HCT116 (cell line): Measurements from ENCODE around the gene TIAM2. TPM values are rescaled to one million over a fixed set of nuclear protein-coding genes. Genes with fewer than 3 reads are reported as not detected.

Source experiments
- ATAC-seq: fragments of 200-7000 bp; cut with Tn5 transposase; 2 replicates; pipeline ENCODE4 v1.9.1; 2020; ENCODE audit warnings: mild to moderate bottlenecking, moderate library complexity
- BruUV-seq: library from RNA; stranded (reverse); fragments of 400-500 nt; replicated peaks from 2 replicates; lab custom pipeline; 2021; lab: Mats Ljungman, UMichigan
- CTCF ChIA-PET: fragments of 300-600 bp; sonication (Branson Sonifier 250); formaldehyde crosslinking; loops from one replicate; lab custom pipeline; 2021; ENCODE audit warnings: antibody characterized with exemption; lab: Charles Lee
- POLR2A ChIA-PET: fragments of 300-600, 350-600 bp; sonication (Branson Sonifier 250); formaldehyde crosslinking; loops from one replicate; lab custom pipeline; 2021; ENCODE audit warnings: antibody characterized with exemption; lab: Charles Lee
- RAD21 ChIA-PET, 2 experiments: fragments of 300-600 bp; sonication (Branson Sonifier 250); formaldehyde crosslinking; loops; one replicate each; lab custom pipeline; 2023; ENCODE audit warnings: low total read pairs in 2 of 2; ENCODE audit not compliant: uncharacterized antibody in 2 of 2, unreplicated experiment in 2 of 2, low non-redundant PET in 1 of 2; lab: Charles Lee
- DNase-seq: peaks from one replicate; pipeline ENCODE4 v3.0.0-alpha.2; 2010; ENCODE audit warnings: low read depth, low spot score
- H2AFZ ChIP-seq: fragments of 200-600 bp; shearing (Covaris generic), sonication (generic); 2 replicates; pipeline ENCODE4 v1.6.1; 2017; ENCODE audit warnings: low read depth, mixed run types, mixed read lengths, antibody characterized with exemption, low read length; ENCODE audit not compliant: poor library complexity, severe bottlenecking
- H3K27ac ChIP-seq: 2 replicates; pipeline ENCODE4 v1.5.1; 2012; ENCODE audit warnings: low read depth, low read length
- H3K27me3 ChIP-seq: fragments of 200-600 bp; sonication (generic); 2 replicates; pipeline ENCODE4 v1.6.1; 2016; ENCODE audit warnings: mixed run types, low read length, mixed read lengths; ENCODE audit not compliant: insufficient read depth
- H3K36me3 ChIP-seq, 2 experiments: fragments of 200-500 bp in 1 of 2; fragments of 200-600 bp in 1 of 2; sonication (Bioruptor generic) in 1 of 2; sonication (generic) in 1 of 2; 2 replicates each; pipeline versions ENCODE4 v1.5.1 to v1.6.1; 2014 to 2016; ENCODE audit warnings: low read length in 2 of 2, inconsistent platforms in 1 of 2, mixed read lengths in 1 of 2, mixed run types in 1 of 2; ENCODE audit not compliant: insufficient read depth in 2 of 2, control insufficient read depth in 1 of 2
- H3K4me1 ChIP-seq, 2 experiments: fragments of 200-600 bp in 1 of 2; sonication (generic) in 1 of 2; 2 replicates each; pipeline versions ENCODE4 v1.5.1 to v1.6.1; 2012 to 2017; ENCODE audit warnings: low read length in 2 of 2, inconsistent platforms in 1 of 2, mild to moderate bottlenecking in 1 of 2, mixed read lengths in 1 of 2, mixed run types in 1 of 2, moderate library complexity in 1 of 2; ENCODE audit not compliant: insufficient read depth in 2 of 2, control insufficient read depth in 1 of 2
- H3K4me2 ChIP-seq: fragments of 200-600 bp; sonication (generic); 2 replicates; pipeline ENCODE4 v1.6.1; 2017; ENCODE audit warnings: mixed run types, low read length, mixed read lengths
- H3K4me3 ChIP-seq, 2 experiments: fragments of 200-600 bp in 1 of 2; sonication (generic) in 1 of 2; replicated peaks in 1 of 2; 2 replicates each; pipeline ENCODE4 v1.5.1; 2011 to 2016; ENCODE audit warnings: low read length in 2 of 2, control low read depth in 1 of 2, low read depth in 1 of 2, mild to moderate bottlenecking in 1 of 2, mixed read lengths in 1 of 2, mixed run types in 1 of 2
- H3K79me2 ChIP-seq: fragments of 200-600 bp; sonication (generic); 2 replicates; pipeline ENCODE4 v1.6.1; 2017; ENCODE audit warnings: mild to moderate bottlenecking, mixed run types, low read length, moderate library complexity, mixed read lengths; ENCODE audit not compliant: insufficient read depth
- H3K9ac ChIP-seq: fragments of 200-600 bp; sonication (generic); 2 replicates; pipeline ENCODE4 v1.6.1; 2016; ENCODE audit warnings: low read length, mixed read lengths
- H3K9me2 ChIP-seq: fragments of 200-600 bp; sonication (generic), shearing (Covaris generic); 2 replicates; pipeline ENCODE4 v1.6.1; 2017; ENCODE audit warnings: mixed run types, mild to moderate bottlenecking, moderate library complexity; ENCODE audit not compliant: insufficient read depth
- H3K9me3 ChIP-seq, 2 experiments: fragments of 200-500 bp in 1 of 2; fragments of 200-600 bp in 1 of 2; sonication (Bioruptor generic) in 1 of 2; sonication (generic) in 1 of 2; 2 replicates each; pipeline ENCODE4 v1.6.1; 2014 to 2017; ENCODE audit warnings: low read length in 2 of 2, mixed read lengths in 2 of 2, inconsistent platforms in 1 of 2, low read depth in 1 of 2, mild to moderate bottlenecking in 1 of 2, mixed run types in 1 of 2, moderate library complexity in 1 of 2; ENCODE audit not compliant: control insufficient read depth in 1 of 2, insufficient read depth in 1 of 2
- H4K20me1 ChIP-seq: fragments of 200-600 bp; sonication (generic), shearing (Covaris generic); 2 replicates; pipeline ENCODE4 v1.6.1; 2017; ENCODE audit warnings: mixed run types, mild to moderate bottlenecking, moderate library complexity; ENCODE audit not compliant: insufficient read depth
- CEBPB ChIP-seq: IDR thresholded peaks from 2 replicates; pipeline ENCODE4 v1.6.1; 2012; ENCODE audit warnings: low read depth
- EZH2 ChIP-seq: fragments of 200-600 bp; sonication (generic); IDR thresholded peaks from 2 replicates; pipeline ENCODE4 v1.6.1; 2017; ENCODE audit warnings: antibody characterized with exemption, mixed run types
- POLR2A ChIP-seq: IDR thresholded peaks from 2 replicates; pipeline ENCODE4 v1.7.0; 2011; ENCODE audit warnings: borderline replicate concordance; ENCODE audit not compliant: insufficient read depth, insufficient read length; ENCODE audit errors: extremely low read depth
- SIN3A ChIP-seq: IDR thresholded peaks from 2 replicates; pipeline ENCODE4 v1.6.1; 2012; ENCODE audit warnings: low read depth
- TCF7L2 ChIP-seq: IDR thresholded peaks from 2 replicates; pipeline ENCODE4 v1.7.0; 2011; ENCODE audit warnings: borderline replicate concordance, inconsistent platforms; ENCODE audit not compliant: insufficient read depth, insufficient read length; ENCODE audit errors: extremely low read depth
- intact Hi-C: fragments of 100-400 bp; cut with micrococcal nuclease; formaldehyde crosslinking; loops from 2 replicates; pipeline ENCODE4 v1.10.0; 2022
- total RNA-seq: library from RNA; stranded (reverse); gene quantifications from one replicate; pipeline ENCODE4 v1.2.1, GENCODE V29; 2021; ENCODE audit not compliant: unreplicated experiment
- TF ChIP-seq, protein P1 (sequence below), 3 experiments: fragments of 200-600 bp in 1 of 3; sonication (generic) in 1 of 3; IDR thresholded peaks in 2 of 3; conservative IDR thresholded peaks in 1 of 3; 2 replicates each; pipeline ENCODE4 v1.5.1; 2012 to 2017; ENCODE audit warnings: low read depth in 2 of 3, low read length in 2 of 3, antibody characterized with exemption in 1 of 3, borderline replicate concordance in 1 of 3, control low read depth in 1 of 3, mild to moderate bottlenecking in 1 of 3, mixed read lengths in 1 of 3, mixed run types in 1 of 3, moderate library complexity in 1 of 3; ENCODE audit not compliant: insufficient read depth in 1 of 3
- TF ChIP-seq, protein P2 (sequence below): IDR thresholded peaks from 2 replicates; pipeline ENCODE4 v1.6.1; 2012

Gene TIAM2
- total RNA-seq, 1 experiment from 2014 or later: 9.4 TPM

DNA sequence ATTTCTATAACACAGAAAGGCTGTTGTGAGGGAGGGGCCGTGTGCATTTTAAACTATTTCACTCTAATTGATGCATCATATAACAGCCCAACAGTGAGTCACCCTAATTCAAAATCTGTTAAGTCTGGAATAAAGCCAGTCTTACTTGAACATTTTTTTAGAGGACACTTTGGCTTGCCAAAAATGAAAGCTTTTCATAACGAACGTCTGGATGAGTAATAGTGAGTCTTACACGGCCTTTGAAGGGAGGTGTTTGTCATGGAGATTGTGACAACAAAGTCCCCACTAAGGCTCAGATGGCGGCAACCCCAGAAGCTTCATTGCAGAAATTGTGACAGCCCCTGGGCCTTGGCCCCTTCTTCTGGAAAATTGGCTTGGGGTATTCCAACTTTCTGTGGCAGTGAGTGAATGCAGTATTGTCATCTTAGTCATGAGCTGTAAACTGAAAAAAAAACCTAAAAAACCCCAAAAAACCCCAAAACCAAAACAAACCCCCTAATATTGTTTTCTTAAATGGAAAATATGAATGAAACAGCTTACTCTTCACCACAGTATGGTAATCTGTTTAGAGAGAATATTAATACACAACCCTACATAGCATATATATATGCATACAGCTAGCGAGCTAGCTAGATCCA is 176.1 kb downstream of the TIAM2 start (continued):
- TF ChIP-seq, protein P1, sequence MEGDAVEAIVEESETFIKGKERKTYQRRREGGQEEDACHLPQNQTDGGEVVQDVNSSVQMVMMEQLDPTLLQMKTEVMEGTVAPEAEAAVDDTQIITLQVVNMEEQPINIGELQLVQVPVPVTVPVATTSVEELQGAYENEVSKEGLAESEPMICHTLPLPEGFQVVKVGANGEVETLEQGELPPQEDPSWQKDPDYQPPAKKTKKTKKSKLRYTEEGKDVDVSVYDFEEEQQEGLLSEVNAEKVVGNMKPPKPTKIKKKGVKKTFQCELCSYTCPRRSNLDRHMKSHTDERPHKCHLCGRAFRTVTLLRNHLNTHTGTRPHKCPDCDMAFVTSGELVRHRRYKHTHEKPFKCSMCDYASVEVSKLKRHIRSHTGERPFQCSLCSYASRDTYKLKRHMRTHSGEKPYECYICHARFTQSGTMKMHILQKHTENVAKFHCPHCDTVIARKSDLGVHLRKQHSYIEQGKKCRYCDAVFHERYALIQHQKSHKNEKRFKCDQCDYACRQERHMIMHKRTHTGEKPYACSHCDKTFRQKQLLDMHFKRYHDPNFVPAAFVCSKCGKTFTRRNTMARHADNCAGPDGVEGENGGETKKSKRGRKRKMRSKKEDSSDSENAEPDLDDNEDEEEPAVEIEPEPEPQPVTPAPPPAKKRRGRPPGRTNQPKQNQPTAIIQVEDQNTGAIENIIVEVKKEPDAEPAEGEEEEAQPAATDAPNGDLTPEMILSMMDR (IDR thresholded peaks at IDR 0.05 in 2 of 3, conservative IDR thresholded peaks at IDR 0.05 in 1 of 3; ENCODE audit: borderline replicate concordance in 1 of 3, insufficient read depth in 1 of 3, low read depth in 2 of 3, low read length in 2 of 3): no peak
- TF ChIP-seq, protein P2, sequence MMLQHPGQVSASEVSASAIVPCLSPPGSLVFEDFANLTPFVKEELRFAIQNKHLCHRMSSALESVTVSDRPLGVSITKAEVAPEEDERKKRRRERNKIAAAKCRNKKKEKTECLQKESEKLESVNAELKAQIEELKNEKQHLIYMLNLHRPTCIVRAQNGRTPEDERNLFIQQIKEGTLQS: 0 out of 2 replicates have a peak, but pooled peaks have one; percentile 14
- TF ChIP-seq CEBPB (peak; percentile 89), EZH2 (no peak)

DNA sequence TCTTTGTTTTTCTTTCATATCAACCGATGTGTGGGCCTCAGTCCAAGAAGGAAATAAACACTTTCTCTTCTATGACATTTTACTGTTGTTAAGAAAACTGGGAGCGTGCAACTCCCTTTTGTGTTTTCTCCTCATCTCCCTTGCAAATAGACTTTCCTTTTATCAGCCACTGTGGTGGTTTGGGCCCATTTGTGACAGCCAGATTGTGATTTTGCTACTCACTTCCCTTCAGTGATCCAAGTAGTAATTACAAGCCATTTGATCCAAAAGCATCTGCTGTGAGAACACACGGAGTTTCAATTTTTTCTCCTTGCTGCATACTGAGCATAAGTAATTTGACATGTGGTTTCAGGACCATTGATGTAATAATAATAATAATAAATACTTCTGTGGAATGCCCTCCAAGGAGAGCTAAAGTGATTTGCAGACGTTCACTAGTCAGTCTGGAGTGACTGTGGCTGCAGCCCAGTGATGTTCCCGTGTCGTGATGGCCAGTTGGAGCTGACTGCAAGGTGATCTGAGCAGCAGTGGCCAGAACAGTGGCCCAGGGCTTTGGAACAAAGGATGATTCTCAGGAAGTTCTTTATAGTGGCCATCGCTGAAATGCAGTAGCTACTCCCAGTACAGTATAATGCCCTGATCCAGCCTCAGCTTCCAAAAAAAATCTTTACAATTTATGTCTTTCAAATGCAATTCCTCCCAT is 176.8 kb downstream of the TIAM2 start:
- ATAC-seq: no peak
- intact Hi-C loops: loop anchor here (5.0 kb wide), 1 partner anchor 1020 kb away; no protein-coding TSS in a partner anchor
- no peaks in the 10 kb centered on the region for H4K20me1 ChIP-seq
- peak overlapping the region; percentile 67 for H3K4me2 ChIP-seq
- no peaks in the 10 kb centered on the region for H3K9me3 ChIP-seq
- ChIA-PET RAD21 (interaction anchor here in 1 of 2 experiments (1.2 kb wide), 1 partner anchor 243 kb away, joined by 3 read pairs; no protein-coding TSS in a partner anchor), CTCF (interaction anchor here (1.0 to 3.5 kb wide), 6 partner anchors 77 to 496 kb away, joined by 3 to 15 read pairs (median 8); no protein-coding TSS in a partner anchor), POLR2A (interaction anchor here (1.2 kb wide), 1 partner anchor 14 kb away, joined by 3 read pairs; no protein-coding TSS in a partner anchor)
- no peaks in the 10 kb centered on the region for H3K9me2 ChIP-seq
- H3K9ac ChIP-seq: peak overlapping the region; percentile 15; the same call in 1 of the 2 replicates
- H3K4me3 ChIP-seq: peak overlapping the region in 1 of 2 experiments; percentile 19; a peak in 1 of 4 replicates
- DNase-seq: no peak
- no TSS peak for BruUV-seq
- H3K27me3 ChIP-seq: no peaks in the 10 kb centered on the region
- peaks cover 19 to 37% of the 10 kb centered on the region in 2 experiments for H3K4me1 ChIP-seq
- no peaks in the 10 kb centered on the region for H3K79me2 ChIP-seq
- H2AFZ ChIP-seq: peak overlapping the region; percentile 58
- H3K36me3 ChIP-seq: no peaks in the 10 kb centered on the region
- H3K27ac ChIP-seq: peak overlapping the region; percentile 30; the same call in 1 of the 2 replicates
- TF ChIP-seq TCF7L2: no peak
- no peak for TF ChIP-seq POLR2A
- no peak for TF ChIP-seq SIN3A
